Liver (tissue), 9 donors: ENCODE measurements around the gene HDAC9. TPM values are rescaled to one million over a fixed set of nuclear protein-coding genes. Genes with fewer than 3 reads are reported as not detected.

Experiments
- DNase-seq: peaks from one replicate; pipeline ENCODE4 v3.0.0-alpha.2; 2017; ENCODE audit warnings: low spot score
- H3K27ac ChIP-seq, 2 donors: one replicate each; pipeline ENCODE4 v1.7.0; 2013; ENCODE audit warnings: inconsistent platforms in 2 of 2, low read length in 2 of 2, control low read depth in 1 of 2, low read depth in 1 of 2, mild to moderate bottlenecking in 1 of 2
- H3K27me3 ChIP-seq, 4 donors: one replicate each; pipeline versions ENCODE4 v1.6.1 to v1.7.0; 2013; ENCODE audit warnings: low read length in 3 of 4, inconsistent platforms in 1 of 4, mild to moderate bottlenecking in 1 of 4, moderate library complexity in 1 of 4; ENCODE audit not compliant: control insufficient read depth in 4 of 4, insufficient read depth in 4 of 4
- H3K36me3 ChIP-seq, 4 donors: one replicate each; pipeline versions ENCODE4 v1.6.1 to v1.7.0; 2013; ENCODE audit warnings: low read length in 3 of 4, mild to moderate bottlenecking in 3 of 4, low read depth in 1 of 4, moderate library complexity in 1 of 4; ENCODE audit not compliant: control insufficient read depth in 4 of 4, insufficient read depth in 3 of 4
- H3K4me1 ChIP-seq, 4 donors: one replicate each; pipeline versions ENCODE4 v1.6.1 to v1.7.0; 2013; ENCODE audit warnings: low read length in 3 of 4, mild to moderate bottlenecking in 3 of 4, moderate library complexity in 1 of 4; ENCODE audit not compliant: control insufficient read depth in 4 of 4, insufficient read depth in 4 of 4
- H3K4me3 ChIP-seq, 3 donors: one replicate each; pipeline versions ENCODE4 v1.6.1 to v1.7.0; 2013; ENCODE audit warnings: low read length in 3 of 3, control low read depth in 1 of 3, low read depth in 1 of 3, mild to moderate bottlenecking in 1 of 3
- H3K9ac ChIP-seq, 2 donors: one replicate each; pipeline ENCODE4 v1.7.0; 2013; ENCODE audit warnings: low read length in 2 of 2, mild to moderate bottlenecking in 2 of 2, moderate library complexity in 2 of 2, control low read depth in 1 of 2, low read depth in 1 of 2
- H3K9me3 ChIP-seq, 4 donors: one replicate each; pipeline versions ENCODE4 v1.6.1 to v1.7.0; 2013; ENCODE audit warnings: low read length in 3 of 4; ENCODE audit not compliant: control insufficient read depth in 4 of 4
- EGR1 ChIP-seq, 2 donors: IDR thresholded peaks; 2 replicates each; pipeline ENCODE4 v1.6.1; 2016 to 2018; ENCODE audit warnings: antibody characterized with exemption in 2 of 2, low read depth in 2 of 2
- FOXA2 ChIP-seq: IDR thresholded peaks from 2 replicates; pipeline ENCODE4 v1.6.1; 2016; ENCODE audit warnings: antibody characterized with exemption
- GABPA ChIP-seq, 2 donors: IDR thresholded peaks in 1 of 2; conservative IDR thresholded peaks in 1 of 2; 2 replicates each; pipeline ENCODE4 v1.6.1; 2016; ENCODE audit warnings: antibody characterized with exemption in 2 of 2, mild to moderate bottlenecking in 1 of 2, moderate library complexity in 1 of 2
- HNF4A ChIP-seq, 2 donors: conservative IDR thresholded peaks; 2 replicates each; pipeline ENCODE4 v1.6.1; 2016; ENCODE audit warnings: antibody characterized with exemption in 2 of 2, mild to moderate bottlenecking in 2 of 2
- HNF4G ChIP-seq: IDR thresholded peaks from 2 replicates; pipeline ENCODE4 v1.6.1; 2016; ENCODE audit warnings: antibody characterized with exemption
- JUND ChIP-seq, 2 donors: IDR thresholded peaks; 2 replicates each; pipeline ENCODE4 v1.6.1; 2016; ENCODE audit warnings: antibody characterized with exemption in 2 of 2
- NR2F2 ChIP-seq: IDR thresholded peaks from 2 replicates; pipeline ENCODE4 v1.6.1; 2016; ENCODE audit warnings: antibody characterized with exemption
- RAD21 ChIP-seq, 2 donors: IDR thresholded peaks; 2 replicates each; pipeline ENCODE4 v1.6.1; 2016; ENCODE audit warnings: antibody characterized with exemption in 2 of 2, mild to moderate bottlenecking in 2 of 2
- RXRA ChIP-seq, 2 donors: IDR thresholded peaks; 2 replicates each; pipeline ENCODE4 v1.6.1; 2017 to 2018; ENCODE audit warnings: antibody characterized with exemption in 2 of 2, mild to moderate bottlenecking in 1 of 2
- SP1 ChIP-seq: IDR thresholded peaks from 2 replicates; pipeline ENCODE4 v1.6.1; 2018; ENCODE audit warnings: antibody characterized with exemption, mild to moderate bottlenecking
- TAF1 ChIP-seq: conservative IDR thresholded peaks from 2 replicates; pipeline ENCODE4 v1.6.1; 2016; ENCODE audit warnings: antibody characterized with exemption, mild to moderate bottlenecking
- YY1 ChIP-seq: IDR thresholded peaks from 2 replicates; pipeline ENCODE4 v1.6.1; 2016; ENCODE audit warnings: antibody characterized with exemption, mild to moderate bottlenecking
- WGBS: extraction: QIAGEN DNeasy Blood & Tissue Kit; methylation state at CpG from one replicate; pipeline ENCODE4 v1.1.7; 2013; 5-methylcytosine and 5-hydroxymethylcytosine counted together
- polyA plus RNA-seq, 2 donors: library from polyadenylated mRNA; stranded (reverse) in 1 of 2; unstranded in 1 of 2; fragments of 200-250 nt in 1 of 2; fragments of >200 nt in 1 of 2; fragmentation: Nextera tagmentation in 1 of 2; extraction: Ambion mirVana in 1 of 2; gene quantifications; one replicate each; pipeline versions ENCODE4 v1.2.1 to v1.2.3, GENCODE V29; 2013 to 2015
- total RNA-seq, 2 donors: library from RNA; depleted of rRNA; stranded (reverse); fragments of >200 nt; gene quantifications; one replicate each; pipeline ENCODE4 v1.2.3, GENCODE V29; 2014
- TF ChIP-seq, protein P1 (sequence below): IDR thresholded peaks from 2 replicates; pipeline ENCODE4 v1.6.1; 2016; ENCODE audit warnings: antibody characterized with exemption
- TF ChIP-seq, protein P2 (sequence below): IDR thresholded peaks from 2 replicates; pipeline ENCODE4 v1.6.1; 2016; ENCODE audit warnings: antibody characterized with exemption
- TF ChIP-seq, protein P3 (sequence below): fragments of 150-350 bp; IDR thresholded peaks from 2 replicates; pipeline ENCODE4 v1.5.1; 2017; ENCODE audit warnings: improper control_type of control experiment, low read depth, low read length; ENCODE audit not compliant: missing input control
- TF ChIP-seq, protein P4 (sequence below): IDR thresholded peaks from 2 replicates; pipeline ENCODE4 v1.6.1; 2016; ENCODE audit warnings: antibody characterized with exemption
- TF ChIP-seq, protein P5 (sequence below): IDR thresholded peaks from 2 replicates; pipeline ENCODE4 v1.6.1; 2016; ENCODE audit warnings: antibody characterized with exemption, mild to moderate bottlenecking
- donor health status: healthy.
- donor health status: healthy.
- donor health status: healthy.
- donor health status: healthy.
- donor health status: healthy.

Gene HDAC9
- total and polyA plus RNA-seq, 4 donors: 1.0 to 10.1 (median 2.3) TPM

DNA sequence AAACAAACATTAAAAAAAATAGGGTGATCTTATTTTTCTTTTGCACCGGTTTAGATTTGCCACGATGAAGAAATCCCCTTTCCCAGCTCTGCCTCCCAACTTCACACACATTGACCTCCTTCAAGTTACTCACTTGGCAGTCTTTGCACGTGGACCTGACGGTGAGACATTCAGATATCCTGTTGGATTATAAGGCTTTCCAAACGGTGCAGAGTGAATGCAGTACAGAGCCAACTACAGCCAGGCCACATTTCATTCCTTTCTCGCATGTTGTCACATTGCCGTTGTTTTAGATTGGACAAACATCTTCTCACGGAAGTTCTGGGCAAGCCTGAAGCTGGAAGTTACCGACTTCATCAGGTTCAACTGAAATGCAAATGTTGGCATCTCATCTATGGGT lies 159.2 kb downstream of the HDAC9 start:
- DNase-seq: no peak
- H3K9me3 ChIP-seq: no peaks in the 10 kb centered on the region
- 80% methylated on average over 9 of the region's 9 CpGs for WGBS
- no peaks in the 10 kb centered on the region for H3K36me3 ChIP-seq
- no peak overlapping the region for H3K9ac ChIP-seq
- TF ChIP-seq, protein P1, sequence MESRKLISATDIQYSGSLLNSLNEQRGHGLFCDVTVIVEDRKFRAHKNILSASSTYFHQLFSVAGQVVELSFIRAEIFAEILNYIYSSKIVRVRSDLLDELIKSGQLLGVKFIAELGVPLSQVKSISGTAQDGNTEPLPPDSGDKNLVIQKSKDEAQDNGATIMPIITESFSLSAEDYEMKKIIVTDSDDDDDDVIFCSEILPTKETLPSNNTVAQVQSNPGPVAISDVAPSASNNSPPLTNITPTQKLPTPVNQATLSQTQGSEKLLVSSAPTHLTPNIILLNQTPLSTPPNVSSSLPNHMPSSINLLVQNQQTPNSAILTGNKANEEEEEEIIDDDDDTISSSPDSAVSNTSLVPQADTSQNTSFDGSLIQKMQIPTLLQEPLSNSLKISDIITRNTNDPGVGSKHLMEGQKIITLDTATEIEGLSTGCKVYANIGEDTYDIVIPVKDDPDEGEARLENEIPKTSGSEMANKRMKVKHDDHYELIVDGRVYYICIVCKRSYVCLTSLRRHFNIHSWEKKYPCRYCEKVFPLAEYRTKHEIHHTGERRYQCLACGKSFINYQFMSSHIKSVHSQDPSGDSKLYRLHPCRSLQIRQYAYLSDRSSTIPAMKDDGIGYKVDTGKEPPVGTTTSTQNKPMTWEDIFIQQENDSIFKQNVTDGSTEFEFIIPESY: no peak
- TF ChIP-seq RXRA (IDR thresholded peaks at IDR 0.05) (no peak), SP1 (no peak), EGR1 (IDR thresholded peaks at IDR 0.05; ENCODE audit: low read depth in 2 of 2) (no peak), GABPA (IDR thresholded peaks at IDR 0.05 in 1 of 2, conservative IDR thresholded peaks at IDR 0.05 in 1 of 2) (no peak), JUND (IDR thresholded peaks at IDR 0.05) (no peak), FOXA2 (no peak), HNF4G (no peak), RAD21 (IDR thresholded peaks at IDR 0.05) (no peak), NR2F2 (no peak), HNF4A (conservative IDR thresholded peaks at IDR 0.05) (no peak), YY1 (no peak), TAF1 (no peak)
- TF ChIP-seq, protein P2, sequence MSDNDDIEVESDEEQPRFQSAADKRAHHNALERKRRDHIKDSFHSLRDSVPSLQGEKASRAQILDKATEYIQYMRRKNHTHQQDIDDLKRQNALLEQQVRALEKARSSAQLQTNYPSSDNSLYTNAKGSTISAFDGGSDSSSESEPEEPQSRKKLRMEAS: no peak
- TF ChIP-seq, protein P3, sequence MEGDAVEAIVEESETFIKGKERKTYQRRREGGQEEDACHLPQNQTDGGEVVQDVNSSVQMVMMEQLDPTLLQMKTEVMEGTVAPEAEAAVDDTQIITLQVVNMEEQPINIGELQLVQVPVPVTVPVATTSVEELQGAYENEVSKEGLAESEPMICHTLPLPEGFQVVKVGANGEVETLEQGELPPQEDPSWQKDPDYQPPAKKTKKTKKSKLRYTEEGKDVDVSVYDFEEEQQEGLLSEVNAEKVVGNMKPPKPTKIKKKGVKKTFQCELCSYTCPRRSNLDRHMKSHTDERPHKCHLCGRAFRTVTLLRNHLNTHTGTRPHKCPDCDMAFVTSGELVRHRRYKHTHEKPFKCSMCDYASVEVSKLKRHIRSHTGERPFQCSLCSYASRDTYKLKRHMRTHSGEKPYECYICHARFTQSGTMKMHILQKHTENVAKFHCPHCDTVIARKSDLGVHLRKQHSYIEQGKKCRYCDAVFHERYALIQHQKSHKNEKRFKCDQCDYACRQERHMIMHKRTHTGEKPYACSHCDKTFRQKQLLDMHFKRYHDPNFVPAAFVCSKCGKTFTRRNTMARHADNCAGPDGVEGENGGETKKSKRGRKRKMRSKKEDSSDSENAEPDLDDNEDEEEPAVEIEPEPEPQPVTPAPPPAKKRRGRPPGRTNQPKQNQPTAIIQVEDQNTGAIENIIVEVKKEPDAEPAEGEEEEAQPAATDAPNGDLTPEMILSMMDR: no peak
- H3K4me1 ChIP-seq: peaks cover 0 to 2% (median 0%) of the 10 kb centered on the region in 4 donors
- H3K4me3 ChIP-seq: no peak overlapping the region
- no peak overlapping the region for H3K27ac ChIP-seq
- H3K27me3 ChIP-seq: no peaks in the 10 kb centered on the region

DNA sequence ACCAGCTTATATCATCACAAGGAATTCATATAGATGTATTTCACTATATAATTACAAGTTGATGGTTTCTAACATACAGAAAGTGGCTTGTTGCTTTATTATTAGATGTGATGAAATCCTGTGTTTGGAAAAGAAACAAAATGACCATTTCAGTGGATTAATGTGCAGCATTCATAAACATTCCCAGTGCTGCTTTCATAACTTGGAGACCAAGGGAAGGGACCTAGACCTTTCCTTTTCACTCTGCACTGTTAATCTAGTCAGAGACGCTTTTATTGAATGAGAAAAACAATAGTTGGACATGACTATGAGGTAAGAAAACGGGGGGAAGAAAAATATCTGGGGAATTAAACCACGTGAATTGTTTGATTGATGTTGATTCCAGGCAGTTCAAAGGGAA lies 160.0 kb downstream of the HDAC9 start:
- H3K4me3 ChIP-seq: no peak overlapping the region
- no peak for DNase-seq
- H3K9ac ChIP-seq: no peak overlapping the region
- TF ChIP-seq TAF1 (no peak), GABPA (IDR thresholded peaks at IDR 0.05 in 1 of 2, conservative IDR thresholded peaks at IDR 0.05 in 1 of 2) (no peak), SP1 (no peak), HNF4G (no peak), RAD21 (IDR thresholded peaks at IDR 0.05) (no peak)
- TF ChIP-seq, protein P2: no peak
- TF ChIP-seq, protein P1: no peak
- TF ChIP-seq, protein P4, sequence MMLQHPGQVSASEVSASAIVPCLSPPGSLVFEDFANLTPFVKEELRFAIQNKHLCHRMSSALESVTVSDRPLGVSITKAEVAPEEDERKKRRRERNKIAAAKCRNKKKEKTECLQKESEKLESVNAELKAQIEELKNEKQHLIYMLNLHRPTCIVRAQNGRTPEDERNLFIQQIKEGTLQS: no peak
- TF ChIP-seq, protein P5, sequence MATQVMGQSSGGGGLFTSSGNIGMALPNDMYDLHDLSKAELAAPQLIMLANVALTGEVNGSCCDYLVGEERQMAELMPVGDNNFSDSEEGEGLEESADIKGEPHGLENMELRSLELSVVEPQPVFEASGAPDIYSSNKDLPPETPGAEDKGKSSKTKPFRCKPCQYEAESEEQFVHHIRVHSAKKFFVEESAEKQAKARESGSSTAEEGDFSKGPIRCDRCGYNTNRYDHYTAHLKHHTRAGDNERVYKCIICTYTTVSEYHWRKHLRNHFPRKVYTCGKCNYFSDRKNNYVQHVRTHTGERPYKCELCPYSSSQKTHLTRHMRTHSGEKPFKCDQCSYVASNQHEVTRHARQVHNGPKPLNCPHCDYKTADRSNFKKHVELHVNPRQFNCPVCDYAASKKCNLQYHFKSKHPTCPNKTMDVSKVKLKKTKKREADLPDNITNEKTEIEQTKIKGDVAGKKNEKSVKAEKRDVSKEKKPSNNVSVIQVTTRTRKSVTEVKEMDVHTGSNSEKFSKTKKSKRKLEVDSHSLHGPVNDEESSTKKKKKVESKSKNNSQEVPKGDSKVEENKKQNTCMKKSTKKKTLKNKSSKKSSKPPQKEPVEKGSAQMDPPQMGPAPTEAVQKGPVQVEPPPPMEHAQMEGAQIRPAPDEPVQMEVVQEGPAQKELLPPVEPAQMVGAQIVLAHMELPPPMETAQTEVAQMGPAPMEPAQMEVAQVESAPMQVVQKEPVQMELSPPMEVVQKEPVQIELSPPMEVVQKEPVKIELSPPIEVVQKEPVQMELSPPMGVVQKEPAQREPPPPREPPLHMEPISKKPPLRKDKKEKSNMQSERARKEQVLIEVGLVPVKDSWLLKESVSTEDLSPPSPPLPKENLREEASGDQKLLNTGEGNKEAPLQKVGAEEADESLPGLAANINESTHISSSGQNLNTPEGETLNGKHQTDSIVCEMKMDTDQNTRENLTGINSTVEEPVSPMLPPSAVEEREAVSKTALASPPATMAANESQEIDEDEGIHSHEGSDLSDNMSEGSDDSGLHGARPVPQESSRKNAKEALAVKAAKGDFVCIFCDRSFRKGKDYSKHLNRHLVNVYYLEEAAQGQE: no peak
- H3K27me3 ChIP-seq: no peaks in the 10 kb centered on the region
- 41% methylated on average over 3 of the region's 3 CpGs for WGBS
- H3K27ac ChIP-seq: no peak overlapping the region
- H3K4me1 ChIP-seq: peaks cover 0 to 2% (median 0%) of the 10 kb centered on the region in 4 donors
- no peaks in the 10 kb centered on the region for H3K36me3 ChIP-seq
- H3K9me3 ChIP-seq: no peaks in the 10 kb centered on the region
